GM18507 (cell line): Measurements from ENCODE around the gene BCKDK.
A peak's percentile ranks its signal among the peaks of the same experiment; 100 is the strongest.

ENCODE experiments used
- DNase-seq: peaks from one replicate; pipeline ENCODE4 v3.0.0; 2011; ENCODE audit warnings: low read depth; ENCODE audit not compliant: insufficient read length; ENCODE audit errors: extremely low spot score
- FAIRE-seq: peaks from 2 replicates; lab custom pipeline; 2011; peaks lifted over from hg19 to GRCh38; lab: Jason Lieb, UNC

Gene BCKDK

DNA sequence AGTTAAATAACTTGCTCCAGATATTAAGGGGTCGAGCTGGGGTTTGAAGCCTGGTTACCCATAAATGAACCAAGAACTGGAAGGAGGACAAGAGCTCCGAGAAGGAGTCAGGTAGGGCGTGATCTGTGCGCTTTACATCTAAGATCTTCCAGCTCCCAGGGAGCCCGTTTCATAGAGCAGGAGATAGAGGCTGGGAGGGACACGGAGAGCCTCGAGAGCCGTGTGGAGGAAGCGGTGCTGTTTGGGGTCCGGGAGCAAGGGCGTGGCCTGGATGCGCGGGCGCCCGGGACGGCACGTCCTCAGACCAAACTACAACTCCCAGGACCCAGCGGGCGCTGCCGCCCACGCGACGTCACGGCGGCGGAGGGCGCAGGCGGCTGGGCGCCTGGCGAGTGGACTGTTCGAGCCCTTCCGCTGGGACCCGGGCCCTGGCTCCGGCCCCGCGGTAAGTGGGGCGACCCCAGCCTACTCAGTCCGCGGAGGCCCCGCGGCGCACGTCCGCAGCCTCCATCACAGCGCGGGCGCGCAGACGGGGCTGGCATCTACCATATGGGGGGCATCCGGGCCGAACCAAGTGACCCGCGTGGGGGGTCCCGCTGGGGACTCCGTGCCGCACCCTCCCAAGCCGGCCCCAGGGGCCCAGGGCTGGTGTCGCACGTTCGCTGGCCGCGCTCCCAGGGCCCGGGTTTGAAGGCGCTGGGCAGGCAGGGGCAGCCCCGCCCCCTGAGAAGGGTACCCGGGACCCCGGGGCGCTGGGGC, at the start of gene BCKDK:
Gene BCKDK, plus strand, starts transcription at position 352 of the 759 bp plus-strand sequence. CDS start 838 bp downstream, outside the sequence.
- FAIRE-seq (peak; percentile 89), DNase-seq (peak; percentile 71)

DNA sequence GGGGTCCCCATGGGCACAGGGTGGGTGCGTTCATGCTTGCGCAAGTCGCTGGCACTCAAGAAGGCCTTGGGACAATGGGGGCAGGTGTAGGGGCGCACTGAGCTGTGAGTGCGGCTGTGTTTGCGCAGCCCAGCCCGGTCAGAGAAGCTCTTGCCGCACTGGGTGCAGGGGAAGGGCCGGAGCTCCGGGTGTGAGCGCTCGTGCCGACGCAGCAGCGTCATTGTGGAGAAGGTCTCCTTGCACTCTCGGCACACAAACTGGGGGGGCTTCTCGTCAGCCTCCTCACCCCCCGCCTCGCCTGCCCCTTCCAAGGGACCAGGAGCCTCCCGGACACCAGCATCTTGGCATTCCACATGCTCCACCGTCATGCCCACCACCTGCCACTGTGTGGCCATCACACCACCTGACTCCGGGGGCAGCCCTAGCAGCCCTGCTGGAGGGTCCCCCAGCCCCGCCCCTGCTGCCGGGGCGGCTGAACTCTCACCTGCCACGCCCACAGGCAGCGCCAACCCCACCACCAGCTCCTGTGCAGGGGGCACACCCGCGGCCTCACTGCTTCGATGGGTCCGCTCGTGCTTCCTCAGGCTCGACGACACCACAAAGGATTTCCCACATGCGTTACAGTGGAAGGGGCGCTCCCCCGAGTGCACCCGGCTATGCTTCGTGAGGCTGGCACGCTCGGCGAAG, 46.9 kb upstream of the BCKDK start:
- FAIRE-seq (no peak), DNase-seq (no peak)

DNA sequence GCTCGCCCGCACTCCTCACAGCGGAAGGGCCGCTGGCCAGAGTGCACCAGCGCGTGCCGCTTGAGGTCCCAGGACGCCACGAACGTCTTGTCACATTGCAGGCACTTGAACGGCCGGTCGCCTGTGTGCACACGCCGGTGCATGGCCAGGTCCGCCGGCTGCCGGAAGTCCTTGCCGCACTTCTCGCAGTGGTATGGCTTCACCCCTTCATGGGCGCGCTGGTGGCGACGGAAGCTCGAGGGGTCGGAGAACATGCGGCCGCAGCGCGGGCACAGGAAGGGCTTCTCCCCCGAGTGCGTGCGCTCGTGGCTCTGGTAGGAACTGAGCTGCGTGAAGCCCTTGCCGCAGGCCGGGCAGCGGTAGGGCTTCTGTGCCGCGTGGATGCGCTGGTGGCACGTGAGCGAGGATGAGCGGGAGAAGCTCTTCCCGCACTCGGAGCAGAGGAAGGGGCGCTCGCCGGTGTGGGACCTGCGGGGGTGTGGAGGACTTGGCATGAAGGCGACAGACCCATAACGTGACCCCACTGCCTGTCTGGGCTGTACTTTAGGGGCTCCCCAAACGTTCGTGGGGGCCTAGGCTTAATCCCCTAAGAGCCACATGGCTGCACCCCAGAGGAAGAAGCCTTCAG, 46.3 kb upstream of the BCKDK start:
- DNase-seq (no peak), FAIRE-seq (no peak)

DNA sequence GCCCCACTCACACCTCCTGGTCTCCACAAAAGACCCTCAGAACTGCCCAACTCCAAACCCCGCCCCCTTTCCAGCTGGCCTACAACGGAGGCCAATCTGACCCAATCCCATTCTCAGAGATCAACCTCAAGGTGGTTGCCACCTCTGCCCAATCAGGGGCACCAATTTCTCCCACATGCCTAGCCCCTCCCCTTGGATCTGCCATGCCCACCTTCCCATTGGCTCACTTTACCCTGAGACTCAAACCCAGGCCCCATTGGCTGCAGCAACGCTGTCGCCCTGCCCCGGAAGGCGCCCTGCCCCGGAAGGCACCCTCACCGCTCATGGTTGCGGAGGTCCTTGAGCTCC, 44.7 kb upstream of the BCKDK start:
- DNase-seq (no peak), FAIRE-seq (no peak)

DNA sequence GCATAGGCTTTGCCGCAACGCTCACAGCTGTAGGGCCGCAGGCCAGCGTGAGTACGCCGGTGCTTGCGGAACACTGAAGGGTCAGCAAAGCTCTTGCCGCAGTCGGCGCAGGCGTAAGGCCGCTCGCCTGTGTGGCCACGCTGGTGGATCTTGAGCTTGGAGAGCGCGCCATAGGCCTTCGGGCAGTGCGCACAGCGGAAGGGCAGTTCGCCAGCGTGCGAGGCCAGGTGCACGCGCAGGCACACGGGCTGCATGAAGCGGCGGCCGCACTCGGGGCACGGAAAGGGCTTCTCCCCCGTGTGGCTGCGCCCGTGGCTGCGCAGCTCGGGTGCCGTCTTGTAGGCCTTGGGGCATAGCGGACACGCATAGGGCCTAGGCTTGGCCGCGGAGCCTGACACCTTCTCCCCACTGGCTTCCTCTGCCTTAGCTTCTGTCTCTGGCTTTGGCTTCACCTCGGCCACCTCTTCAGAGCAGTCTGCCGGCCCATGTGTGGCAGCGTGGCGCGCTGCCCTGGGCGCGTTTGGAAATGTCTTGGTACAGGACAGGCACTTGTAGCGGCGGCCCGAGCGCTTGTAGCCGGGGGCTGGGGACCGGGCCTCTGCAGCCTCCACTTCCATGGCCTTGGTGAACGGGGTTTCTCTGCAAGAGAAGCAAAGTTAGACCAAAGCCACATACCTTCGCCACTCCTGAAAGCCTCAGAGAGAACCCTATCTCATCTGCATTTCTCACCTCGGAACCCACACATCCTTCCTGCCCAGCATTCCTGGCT, 44.2 kb upstream of the BCKDK start:
- no peak for FAIRE-seq
- DNase-seq: no peak

DNA sequence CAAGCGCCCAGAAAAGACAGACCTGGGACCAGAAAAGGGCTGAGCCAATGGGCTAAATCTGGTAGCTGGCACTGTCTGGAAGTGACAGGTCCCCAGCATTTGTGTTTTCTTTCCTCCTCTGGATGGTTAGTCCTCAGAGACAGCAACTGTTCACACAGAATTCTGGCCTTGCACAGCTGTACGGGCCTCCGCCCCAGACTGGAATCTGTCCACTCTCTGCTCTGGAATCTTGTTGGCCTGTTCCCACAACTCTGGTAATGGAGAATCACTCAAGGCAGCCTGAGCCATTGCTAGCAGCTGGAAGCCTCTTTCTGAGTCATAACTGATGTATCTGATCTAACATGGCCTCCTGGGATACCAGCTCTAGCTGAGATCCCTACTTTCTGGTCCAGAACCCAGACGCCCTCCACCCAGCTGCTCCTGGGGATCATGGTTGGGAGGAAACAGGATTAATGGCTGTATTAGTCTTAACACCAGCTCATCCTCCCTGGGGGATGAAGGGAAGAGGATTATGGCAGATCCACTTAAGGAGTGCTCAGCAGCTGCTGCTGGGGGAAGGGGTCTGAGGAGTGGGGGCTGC, 43.2 kb upstream of the BCKDK start:
- DNase-seq (no peak), FAIRE-seq (no peak)

DNA sequence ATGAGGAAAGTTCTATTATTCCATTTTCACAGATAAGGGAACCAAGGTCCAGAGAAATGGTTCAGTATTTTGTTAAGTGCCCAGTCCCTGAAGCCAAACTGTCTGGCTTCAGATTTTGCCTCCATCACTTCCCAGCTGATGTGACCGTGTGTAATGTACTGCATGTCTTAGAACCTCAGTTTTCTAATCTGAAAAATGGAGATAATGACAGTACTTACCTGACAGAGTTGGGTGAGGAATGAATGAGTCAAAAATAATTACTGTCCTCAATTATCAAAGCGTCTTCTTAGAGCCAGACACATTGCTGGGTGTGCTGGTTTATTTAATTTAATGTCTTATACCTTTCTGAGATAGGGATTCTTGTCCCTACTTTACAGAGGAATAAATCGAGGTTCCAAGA, 40.8 kb upstream of the BCKDK start:
- FAIRE-seq: no peak
- no peak for DNase-seq

DNA sequence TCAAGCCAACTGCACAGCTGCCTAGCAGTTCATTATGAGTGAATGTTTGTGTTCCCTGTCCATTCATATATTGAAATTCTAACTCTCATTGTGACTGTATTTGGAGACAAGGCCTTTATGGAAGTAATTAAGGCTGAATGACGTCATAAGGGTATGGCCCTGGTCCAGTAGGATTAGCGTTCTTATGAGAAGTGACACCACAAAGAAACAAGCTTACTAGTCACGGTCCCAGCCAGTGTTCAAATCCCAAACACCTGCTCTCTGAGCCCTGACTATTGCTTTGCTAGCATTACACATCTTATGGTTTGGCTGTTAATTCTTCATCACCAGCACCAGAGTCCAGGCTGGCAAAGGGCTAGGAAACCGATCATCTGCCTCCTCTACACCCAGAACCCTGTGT, 36.3 kb upstream of the BCKDK start:
- DNase-seq: no peak
- no peak for FAIRE-seq

DNA sequence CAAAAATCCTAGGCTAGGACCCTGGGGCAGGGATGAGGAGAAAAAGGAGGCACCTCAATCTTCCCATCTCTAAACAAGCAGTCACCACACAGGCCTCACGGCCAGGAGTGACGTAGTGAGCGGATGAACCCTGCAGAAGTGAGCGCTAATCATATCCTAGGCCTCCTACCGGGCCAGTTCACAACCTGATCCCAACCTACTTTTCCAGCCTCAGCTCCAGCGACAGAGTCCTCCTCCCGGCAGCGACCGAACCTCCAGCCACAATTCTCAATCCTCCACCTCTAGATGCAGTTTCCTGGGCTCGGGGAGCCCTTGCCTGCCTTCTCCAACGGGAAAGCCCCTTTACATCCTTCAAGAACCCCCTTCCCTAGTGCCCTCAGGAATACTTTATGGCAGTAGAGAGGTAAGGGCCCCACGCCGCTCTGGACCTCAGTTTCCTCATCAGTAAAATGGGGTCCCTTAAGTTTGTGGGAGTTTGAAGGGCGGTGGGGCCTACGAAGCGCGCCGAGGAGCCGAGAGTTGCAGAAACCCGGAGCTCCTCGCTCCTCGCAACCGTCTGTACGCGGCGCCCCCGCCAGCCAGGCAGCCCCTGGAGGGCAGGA, 35.5 kb upstream of the BCKDK start:
- FAIRE-seq (peak; percentile 67), DNase-seq (no peak)

DNA sequence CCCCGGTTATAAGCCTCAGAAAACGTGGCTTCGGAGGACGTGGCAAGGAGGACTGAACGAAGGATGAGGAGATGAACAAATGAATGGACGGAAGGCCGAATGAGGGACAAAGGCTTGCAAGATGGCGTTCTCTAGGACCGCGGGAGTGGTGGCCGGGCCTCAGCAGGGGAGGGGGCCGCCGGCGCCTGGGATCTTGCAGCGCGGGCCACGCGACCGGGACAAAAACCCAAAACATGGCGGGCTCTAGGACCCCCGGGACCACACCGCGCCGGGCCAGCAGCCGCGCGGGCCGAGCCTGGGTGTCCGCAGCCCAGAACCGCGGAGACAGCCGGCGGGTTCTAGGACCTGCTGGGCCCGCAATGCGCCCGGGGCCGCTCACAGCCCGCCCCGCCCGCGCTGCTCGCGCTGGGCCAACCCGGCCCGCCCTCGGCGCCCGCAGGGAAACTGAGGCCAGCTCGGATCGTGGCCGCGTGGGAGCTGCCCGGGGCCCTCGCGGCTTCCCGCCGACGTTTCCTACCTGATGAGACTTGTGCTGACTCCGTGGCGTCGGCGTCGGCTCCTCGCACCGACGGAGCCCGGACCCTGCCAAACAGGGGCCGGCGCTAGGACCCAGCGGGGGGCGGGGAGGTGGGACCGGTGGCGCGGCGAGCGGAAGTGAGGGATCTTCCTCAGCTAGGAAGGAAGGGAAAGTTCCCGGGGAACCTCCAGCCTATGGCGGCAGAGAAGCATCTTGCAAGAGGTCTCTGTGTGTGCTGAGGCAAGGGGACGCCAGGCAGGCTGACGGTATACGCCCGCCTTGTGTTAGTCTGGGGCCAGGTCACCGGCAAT, 34.8 kb upstream of the BCKDK start:
- FAIRE-seq: peak; percentile 62

DNA sequence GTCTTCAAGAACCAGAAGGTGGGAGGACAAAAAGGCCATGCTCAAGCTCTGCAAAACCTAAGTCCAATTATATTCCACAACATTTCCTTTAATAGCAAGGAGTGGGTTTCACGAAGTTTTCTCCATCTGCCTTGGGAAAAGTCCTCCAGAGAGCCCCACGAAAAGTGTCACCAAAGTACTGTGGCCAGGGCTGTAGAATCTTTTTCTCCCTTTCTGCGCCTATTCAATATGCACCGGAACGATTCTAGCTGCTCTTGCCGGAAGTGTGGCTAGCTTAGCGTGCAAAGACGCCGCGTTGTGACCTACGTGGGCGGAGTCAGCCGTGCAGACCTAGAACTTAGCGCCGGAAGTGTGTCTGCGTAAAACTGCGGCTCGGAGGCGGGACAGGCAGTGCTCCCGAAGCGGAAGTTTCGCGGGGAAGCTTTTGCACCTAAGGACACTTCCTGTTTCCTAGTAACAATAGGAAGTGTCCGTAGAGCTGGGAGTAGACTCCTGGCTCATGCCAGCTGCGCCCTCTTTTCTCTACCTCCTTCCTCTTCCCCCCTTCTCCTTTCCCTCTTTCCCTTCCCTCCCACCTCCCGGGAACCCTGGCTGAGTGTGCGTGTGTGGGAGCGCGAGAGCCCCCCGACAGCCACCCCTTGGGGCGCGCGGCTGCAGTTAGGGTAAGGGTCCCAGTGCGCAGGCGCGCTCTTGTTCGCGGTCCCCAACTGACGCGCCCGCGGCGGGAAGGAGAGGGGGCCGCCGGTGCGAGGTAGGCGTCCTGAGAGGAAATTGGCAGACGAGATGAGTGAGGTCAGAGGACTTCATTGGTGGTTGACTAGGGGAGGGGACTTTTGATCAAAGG, 34.0 kb upstream of the BCKDK start, which contains the start of the genes ZNF646 and ZNF668:
Gene ZNF646, plus strand, starts transcription at position 453 of the 844 bp plus-strand sequence. CDS start 1,903 bp downstream, outside the sequence.
Gene ZNF668, minus strand, starts transcription at position 271 of the 844 bp plus-strand sequence. CDS start 9,781 bp downstream, outside the sequence.
- FAIRE-seq (peak; percentile 96), DNase-seq (peak; percentile 94)

More for the DNA sequence above, 34.8 kb upstream of the BCKDK start:
- peak; percentile 66 for DNase-seq

DNA sequence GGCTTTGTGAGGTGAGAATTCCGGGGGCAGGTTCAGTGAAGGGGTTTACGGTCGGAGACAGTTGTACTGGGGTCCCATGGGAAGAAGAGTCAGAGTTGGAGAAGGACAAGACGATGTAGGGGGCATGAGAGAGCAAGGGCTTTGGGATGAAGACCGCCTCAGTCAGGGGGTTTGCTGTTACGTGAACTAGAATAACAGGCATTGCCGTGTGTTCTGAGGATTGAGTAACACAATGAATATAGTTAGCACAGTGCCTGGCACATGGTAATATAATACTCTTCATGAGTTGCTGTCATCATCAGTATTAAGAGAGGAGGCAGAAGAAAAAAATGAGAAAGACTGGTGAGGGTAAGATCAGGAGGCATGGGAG, 33.4 kb upstream of the BCKDK start:
- DNase-seq (no peak), FAIRE-seq (no peak)

DNA sequence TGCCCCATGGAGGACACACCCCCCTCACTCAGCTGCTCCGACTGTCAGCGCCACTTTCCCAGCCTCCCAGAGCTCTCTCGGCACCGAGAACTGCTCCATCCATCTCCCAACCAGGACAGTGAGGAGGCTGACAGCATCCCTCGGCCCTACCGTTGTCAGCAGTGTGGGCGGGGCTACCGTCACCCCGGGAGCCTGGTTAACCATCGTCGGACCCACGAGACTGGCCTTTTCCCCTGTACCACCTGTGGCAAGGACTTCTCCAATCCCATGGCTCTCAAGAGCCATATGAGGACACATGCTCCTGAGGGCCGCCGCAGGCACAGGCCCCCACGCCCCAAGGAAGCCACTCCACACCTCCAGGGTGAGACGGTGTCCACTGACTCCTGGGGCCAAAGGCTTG, 31.9 kb upstream of the BCKDK start:
- FAIRE-seq: no peak
- DNase-seq: no peak

DNA sequence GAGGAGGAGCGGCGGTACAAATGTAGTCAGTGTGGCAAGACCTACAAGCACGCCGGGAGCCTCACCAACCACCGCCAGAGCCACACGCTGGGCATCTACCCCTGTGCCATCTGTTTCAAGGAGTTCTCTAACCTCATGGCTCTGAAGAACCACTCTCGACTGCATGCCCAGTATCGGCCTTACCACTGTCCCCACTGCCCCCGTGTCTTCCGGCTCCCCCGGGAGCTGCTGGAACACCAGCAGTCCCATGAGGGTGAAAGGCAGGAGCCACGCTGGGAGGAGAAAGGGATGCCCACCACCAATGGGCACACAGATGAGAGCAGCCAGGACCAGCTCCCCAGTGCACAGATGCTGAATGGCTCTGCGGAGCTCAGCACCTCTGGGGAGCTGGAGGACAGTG, 31.2 kb upstream of the BCKDK start:
- FAIRE-seq (no peak), DNase-seq (no peak)

DNA sequence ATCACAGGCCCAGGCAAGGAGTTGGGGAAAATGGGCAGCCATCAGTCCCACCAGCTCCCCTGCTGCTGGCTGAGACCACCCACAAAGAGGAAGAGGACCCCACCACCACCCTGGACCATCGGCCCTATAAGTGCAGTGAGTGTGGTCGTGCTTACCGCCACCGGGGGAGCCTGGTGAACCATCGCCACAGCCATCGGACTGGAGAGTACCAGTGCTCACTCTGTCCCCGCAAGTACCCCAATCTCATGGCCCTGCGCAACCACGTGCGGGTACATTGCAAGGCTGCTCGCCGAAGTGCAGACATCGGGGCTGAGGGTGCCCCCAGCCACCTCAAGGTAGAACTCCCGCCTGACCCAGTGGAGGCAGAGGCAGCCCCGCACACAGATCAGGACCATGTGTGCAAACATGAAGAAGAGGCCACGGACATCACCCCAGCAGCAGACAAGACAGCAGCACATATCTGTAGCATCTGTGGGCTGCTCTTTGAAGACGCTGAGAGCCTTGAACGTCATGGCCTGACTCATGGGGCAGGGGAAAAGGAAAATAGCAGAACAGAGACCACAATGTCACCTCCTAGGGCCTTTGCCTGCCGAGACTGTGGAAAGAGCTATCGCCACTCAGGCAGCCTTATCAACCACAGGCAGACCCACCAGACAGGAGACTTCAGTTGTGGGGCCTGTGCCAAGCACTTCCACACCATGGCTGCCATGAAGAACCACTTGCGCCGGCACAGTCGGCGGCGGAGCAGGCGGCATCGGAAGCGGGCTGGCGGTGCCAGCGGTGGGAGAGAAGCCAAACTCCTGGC, 30.4 kb upstream of the BCKDK start:
- no peak for DNase-seq
- no peak for FAIRE-seq

DNA sequence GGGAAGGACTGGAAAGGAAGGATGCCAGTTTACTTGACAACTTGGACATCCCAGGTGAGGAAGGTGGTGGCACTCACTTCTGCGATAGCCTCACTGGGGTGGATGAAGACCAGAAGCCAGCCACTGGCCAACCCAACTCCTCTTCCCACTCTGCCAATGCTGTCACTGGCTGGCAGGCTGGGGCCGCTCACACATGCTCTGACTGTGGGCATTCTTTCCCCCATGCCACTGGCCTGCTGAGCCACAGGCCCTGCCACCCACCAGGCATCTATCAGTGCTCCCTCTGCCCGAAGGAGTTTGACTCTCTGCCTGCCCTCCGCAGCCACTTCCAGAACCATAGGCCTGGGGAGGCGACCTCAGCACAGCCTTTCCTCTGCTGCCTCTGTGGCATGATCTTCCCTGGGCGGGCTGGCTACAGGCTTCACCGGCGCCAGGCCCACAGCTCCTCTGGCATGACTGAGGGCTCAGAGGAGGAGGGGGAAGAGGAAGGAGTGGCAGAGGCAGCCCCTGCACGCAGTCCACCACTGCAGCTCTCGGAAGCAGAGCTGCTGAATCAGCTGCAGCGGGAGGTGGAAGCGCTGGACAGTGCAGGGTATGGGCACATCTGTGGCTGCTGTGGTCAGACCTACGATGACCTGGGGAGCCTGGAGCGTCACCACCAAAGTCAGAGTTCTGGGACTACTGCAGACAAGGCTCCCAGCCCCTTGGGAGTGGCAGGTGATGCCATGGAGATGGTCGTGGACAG, 29.4 kb upstream of the BCKDK start:
- FAIRE-seq (no peak), DNase-seq (no peak)
